SK-N-SH treated with all-trans-retinoic acid at 6 μM for 48 hours (cell line): Measurements from ENCODE around the gene HIF3A.

ENCODE experiments used
- ATAC-seq: fragments of 200-7000 bp; cut with Tn5 transposase; 3 replicates; pipeline ENCODE4 v1.9.1; 2020; ENCODE audit warnings: mild to moderate bottlenecking, moderate library complexity
- ARNTL ChIP-seq: fragments of 450-650 bp; formaldehyde crosslinking; IDR thresholded peaks from 2 replicates; pipeline ENCODE4 v1.5.0; 2020; ENCODE audit warnings: low read depth, mild to moderate bottlenecking, moderate library complexity, borderline replicate concordance
- CSDC2 ChIP-seq: fragments of 250-450 bp; sonication (Bioruptor Pico); IDR thresholded peaks from 2 replicates; pipeline ENCODE4 v1.5.0; 2020; ENCODE audit warnings: mild to moderate bottlenecking, moderate library complexity
- ISL1 ChIP-seq: fragments of 250-450 bp; sonication (Bioruptor Pico); IDR thresholded peaks from 2 replicates; pipeline ENCODE4 v2.1.2; 2022; ENCODE audit warnings: mild to moderate bottlenecking, moderate library complexity
- PPARA ChIP-seq: fragments of 250-450 bp; sonication (Bioruptor Pico); IDR thresholded peaks from 2 replicates; pipeline ENCODE4 v1.5.0; 2020; ENCODE audit warnings: mild to moderate bottlenecking, borderline replicate concordance
- RARB ChIP-seq: fragments of 250-450 bp; sonication (Bioruptor Pico); IDR thresholded peaks from 2 replicates; pipeline ENCODE4 v1.8.0; 2021; ENCODE audit warnings: mild to moderate bottlenecking, moderate library complexity
- SNAI2 ChIP-seq: fragments of 250-450 bp; sonication (Bioruptor Pico); IDR thresholded peaks from 2 replicates; pipeline ENCODE4 v1.5.0; 2020; ENCODE audit warnings: mild to moderate bottlenecking, moderate library complexity
- TCF4 ChIP-seq: fragments of 250-450 bp; sonication (Bioruptor Pico); IDR thresholded peaks from 2 replicates; pipeline ENCODE4 v1.8.0; 2021; ENCODE audit warnings: mild to moderate bottlenecking, moderate library complexity, borderline replicate concordance
- TOX ChIP-seq: fragments of 250-450 bp; sonication (Bioruptor Pico); IDR thresholded peaks from 2 replicates; pipeline ENCODE4 v1.8.0; 2021; ENCODE audit warnings: mild to moderate bottlenecking, moderate library complexity, borderline replicate concordance
- ZC3H10 ChIP-seq: fragments of 250-450 bp; sonication (Bioruptor Pico); IDR thresholded peaks from 2 replicates; pipeline ENCODE4 v1.5.1; 2021; ENCODE audit warnings: mild to moderate bottlenecking, moderate library complexity
- ZFP3 ChIP-seq: fragments of 250-450 bp; sonication (Bioruptor Pico); IDR thresholded peaks from 2 replicates; pipeline ENCODE4 v1.5.0; 2020; ENCODE audit warnings: mild to moderate bottlenecking, moderate library complexity
- ZFP30 ChIP-seq: fragments of 450-650 bp; formaldehyde crosslinking; IDR thresholded peaks from 2 replicates; pipeline ENCODE4 v1.5.0; 2022; ENCODE audit warnings: mild to moderate bottlenecking, moderate library complexity
- ZNF565 ChIP-seq: fragments of 450-650 bp; formaldehyde crosslinking; conservative IDR thresholded peaks from 2 replicates; pipeline ENCODE4 v1.5.0; 2020; ENCODE audit warnings: low read depth, mild to moderate bottlenecking, moderate library complexity
- ZNF70 ChIP-seq: fragments of 450-650 bp; formaldehyde crosslinking; IDR thresholded peaks from 2 replicates; pipeline ENCODE4 v1.5.0; 2020; ENCODE audit warnings: mild to moderate bottlenecking, moderate library complexity
- ZNF8 ChIP-seq: fragments of 450-650 bp; formaldehyde crosslinking; IDR thresholded peaks from 2 replicates; pipeline ENCODE4 v1.5.0; 2020; ENCODE audit warnings: mild to moderate bottlenecking, moderate library complexity
- TF ChIP-seq, protein P1 (sequence below): fragments of 250-450 bp; sonication (Bioruptor Pico); IDR thresholded peaks from 2 replicates; pipeline ENCODE4 v1.5.0; 2020; ENCODE audit warnings: mild to moderate bottlenecking, moderate library complexity
- TF ChIP-seq, protein P2 (sequence below): fragments of 250-450 bp; sonication (Bioruptor Pico); IDR thresholded peaks from 2 replicates; pipeline ENCODE4 v1.8.0; 2020; ENCODE audit warnings: mild to moderate bottlenecking, moderate library complexity, borderline replicate concordance

HIF3A gene

DNA sequence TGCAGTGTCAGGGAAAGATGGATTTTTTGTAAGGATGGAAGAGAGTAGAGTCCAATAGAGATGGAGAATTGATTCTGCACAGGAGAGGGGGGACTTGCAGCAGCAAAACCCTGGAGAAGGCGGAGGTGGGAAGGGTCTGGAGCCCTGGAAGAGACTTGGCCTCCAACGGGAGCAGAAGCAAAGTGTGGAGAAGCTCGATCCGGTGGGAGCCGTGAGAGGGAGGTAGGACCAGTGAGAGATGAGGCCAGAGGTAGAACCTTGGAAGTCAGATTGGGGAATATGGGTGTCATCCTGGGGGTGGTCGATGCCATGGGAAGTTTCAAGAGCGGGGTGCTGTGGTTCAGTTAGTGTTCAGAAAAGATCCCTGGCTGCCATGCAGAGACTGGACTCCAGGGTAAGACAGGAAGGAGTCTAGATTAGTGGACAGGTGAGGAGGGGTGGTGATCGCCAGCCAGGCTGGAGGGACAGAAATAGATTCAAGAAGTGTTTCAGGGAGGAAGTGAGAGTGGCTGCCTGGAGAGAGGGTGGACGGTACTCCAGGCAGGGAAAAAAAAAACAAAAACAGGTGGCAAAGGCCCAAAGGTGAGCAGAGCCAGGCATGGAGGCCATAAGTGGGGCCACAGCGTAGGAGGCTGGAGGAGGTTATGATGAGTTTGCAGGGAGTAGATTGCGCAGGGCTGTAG, 52.6 kb downstream of the HIF3A start:
- no peak for ATAC-seq

DNA sequence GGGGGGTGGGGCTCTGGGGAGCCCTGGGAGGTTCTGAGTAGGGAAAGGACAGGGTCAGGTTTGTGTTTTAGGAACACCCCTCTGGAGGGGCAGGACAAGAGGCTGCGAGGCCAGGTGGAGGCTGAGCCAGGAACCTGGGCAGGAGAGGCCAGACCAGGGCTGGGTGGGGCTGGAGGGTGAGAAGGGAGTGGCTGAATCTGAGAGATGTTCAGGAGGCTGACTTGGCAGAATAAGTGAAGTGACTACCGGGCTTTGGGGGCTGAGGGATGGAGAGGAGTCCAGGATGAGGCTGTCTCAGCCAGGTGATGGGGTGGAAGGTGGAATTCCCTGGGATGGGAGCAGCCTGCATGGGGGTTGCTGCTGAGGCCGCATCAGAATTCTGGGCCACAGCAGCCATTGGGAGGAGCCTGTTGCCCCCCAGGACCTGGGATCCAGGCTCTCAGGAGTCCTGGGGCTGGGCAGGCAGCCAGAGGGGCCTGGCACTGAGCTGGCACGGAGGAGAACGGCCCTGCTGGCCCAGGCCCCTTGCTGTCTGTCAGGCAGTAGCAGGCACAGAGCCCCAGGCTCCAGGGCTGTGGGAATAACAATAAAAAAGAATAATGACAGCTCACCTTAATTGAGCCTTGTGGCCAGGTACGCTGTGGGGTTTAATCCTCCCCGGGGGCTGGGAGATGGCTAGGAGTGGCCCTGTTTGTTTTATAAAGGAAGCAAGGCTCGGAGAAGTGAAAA, 53.4 kb downstream of the HIF3A start:
- TF ChIP-seq CSDC2: no peak
- TF ChIP-seq ZFP3 (CRISPR knock-in tag): peak; percentile 64; the same call in 1 of the 2 replicates
- TF ChIP-seq, all 23 proteins: peak for 1
- no peak for ATAC-seq

More for the DNA sequence above, 52.6 kb downstream of the HIF3A start:
- TF ChIP-seq ZNF70 (CRISPR knock-in tag) (no peak), TCF4 (CRISPR knock-in tag) (no peak), SNAI2 (CRISPR knock-in tag) (no peak), TOX (no peak), ZFP3 (CRISPR knock-in tag) (no peak), ISL1 (no peak), ARNTL (CRISPR knock-in tag) (no peak), ZC3H10 (CRISPR knock-in tag) (no peak)
- TF ChIP-seq, protein P1, sequence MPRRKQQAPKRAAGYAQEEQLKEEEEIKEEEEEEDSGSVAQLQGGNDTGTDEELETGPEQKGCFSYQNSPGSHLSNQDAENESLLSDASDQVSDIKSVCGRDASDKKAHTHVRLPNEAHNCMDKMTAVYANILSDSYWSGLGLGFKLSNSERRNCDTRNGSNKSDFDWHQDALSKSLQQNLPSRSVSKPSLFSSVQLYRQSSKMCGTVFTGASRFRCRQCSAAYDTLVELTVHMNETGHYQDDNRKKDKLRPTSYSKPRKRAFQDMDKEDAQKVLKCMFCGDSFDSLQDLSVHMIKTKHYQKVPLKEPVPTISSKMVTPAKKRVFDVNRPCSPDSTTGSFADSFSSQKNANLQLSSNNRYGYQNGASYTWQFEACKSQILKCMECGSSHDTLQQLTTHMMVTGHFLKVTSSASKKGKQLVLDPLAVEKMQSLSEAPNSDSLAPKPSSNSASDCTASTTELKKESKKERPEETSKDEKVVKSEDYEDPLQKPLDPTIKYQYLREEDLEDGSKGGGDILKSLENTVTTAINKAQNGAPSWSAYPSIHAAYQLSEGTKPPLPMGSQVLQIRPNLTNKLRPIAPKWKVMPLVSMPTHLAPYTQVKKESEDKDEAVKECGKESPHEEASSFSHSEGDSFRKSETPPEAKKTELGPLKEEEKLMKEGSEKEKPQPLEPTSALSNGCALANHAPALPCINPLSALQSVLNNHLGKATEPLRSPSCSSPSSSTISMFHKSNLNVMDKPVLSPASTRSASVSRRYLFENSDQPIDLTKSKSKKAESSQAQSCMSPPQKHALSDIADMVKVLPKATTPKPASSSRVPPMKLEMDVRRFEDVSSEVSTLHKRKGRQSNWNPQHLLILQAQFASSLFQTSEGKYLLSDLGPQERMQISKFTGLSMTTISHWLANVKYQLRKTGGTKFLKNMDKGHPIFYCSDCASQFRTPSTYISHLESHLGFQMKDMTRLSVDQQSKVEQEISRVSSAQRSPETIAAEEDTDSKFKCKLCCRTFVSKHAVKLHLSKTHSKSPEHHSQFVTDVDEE: no peak

DNA sequence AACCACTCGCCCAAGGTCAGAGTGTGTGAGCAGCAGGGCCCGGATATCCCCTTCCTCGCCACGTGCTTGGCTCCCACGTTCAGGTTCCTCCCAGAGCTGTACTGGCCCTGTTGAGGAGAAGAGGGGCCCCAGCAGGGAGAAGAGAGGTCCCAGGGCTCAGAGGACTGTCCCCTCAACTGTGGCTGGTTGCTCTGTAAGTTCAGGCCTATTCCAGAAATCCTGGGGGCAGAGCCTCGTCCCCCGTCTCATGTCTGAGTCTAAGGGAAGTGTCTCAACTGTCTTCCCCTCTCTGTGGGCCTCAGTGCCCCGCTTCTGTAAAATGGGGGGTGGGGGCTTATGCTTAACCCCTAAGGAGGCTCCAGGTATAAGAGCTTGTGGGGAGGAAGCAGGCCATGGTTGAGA, 53.9 kb downstream of the HIF3A start:
- ATAC-seq: no peak
- TF ChIP-seq, protein P2, sequence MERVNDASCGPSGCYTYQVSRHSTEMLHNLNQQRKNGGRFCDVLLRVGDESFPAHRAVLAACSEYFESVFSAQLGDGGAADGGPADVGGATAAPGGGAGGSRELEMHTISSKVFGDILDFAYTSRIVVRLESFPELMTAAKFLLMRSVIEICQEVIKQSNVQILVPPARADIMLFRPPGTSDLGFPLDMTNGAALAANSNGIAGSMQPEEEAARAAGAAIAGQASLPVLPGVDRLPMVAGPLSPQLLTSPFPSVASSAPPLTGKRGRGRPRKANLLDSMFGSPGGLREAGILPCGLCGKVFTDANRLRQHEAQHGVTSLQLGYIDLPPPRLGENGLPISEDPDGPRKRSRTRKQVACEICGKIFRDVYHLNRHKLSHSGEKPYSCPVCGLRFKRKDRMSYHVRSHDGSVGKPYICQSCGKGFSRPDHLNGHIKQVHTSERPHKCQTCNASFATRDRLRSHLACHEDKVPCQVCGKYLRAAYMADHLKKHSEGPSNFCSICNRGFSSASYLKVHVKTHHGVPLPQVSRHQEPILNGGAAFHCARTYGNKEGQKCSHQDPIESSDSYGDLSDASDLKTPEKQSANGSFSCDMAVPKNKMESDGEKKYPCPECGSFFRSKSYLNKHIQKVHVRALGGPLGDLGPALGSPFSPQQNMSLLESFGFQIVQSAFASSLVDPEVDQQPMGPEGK (CRISPR knock-in tag): no peak
- TF ChIP-seq RARB (CRISPR knock-in tag) (no peak), TOX (no peak), PPARA (no peak), ZC3H10 (CRISPR knock-in tag) (no peak), ZNF8 (CRISPR knock-in tag) (no peak), TCF4 (CRISPR knock-in tag) (no peak), ZNF565 (CRISPR knock-in tag) (no peak), CSDC2 (no peak)
- TF ChIP-seq, protein P1: no peak

DNA sequence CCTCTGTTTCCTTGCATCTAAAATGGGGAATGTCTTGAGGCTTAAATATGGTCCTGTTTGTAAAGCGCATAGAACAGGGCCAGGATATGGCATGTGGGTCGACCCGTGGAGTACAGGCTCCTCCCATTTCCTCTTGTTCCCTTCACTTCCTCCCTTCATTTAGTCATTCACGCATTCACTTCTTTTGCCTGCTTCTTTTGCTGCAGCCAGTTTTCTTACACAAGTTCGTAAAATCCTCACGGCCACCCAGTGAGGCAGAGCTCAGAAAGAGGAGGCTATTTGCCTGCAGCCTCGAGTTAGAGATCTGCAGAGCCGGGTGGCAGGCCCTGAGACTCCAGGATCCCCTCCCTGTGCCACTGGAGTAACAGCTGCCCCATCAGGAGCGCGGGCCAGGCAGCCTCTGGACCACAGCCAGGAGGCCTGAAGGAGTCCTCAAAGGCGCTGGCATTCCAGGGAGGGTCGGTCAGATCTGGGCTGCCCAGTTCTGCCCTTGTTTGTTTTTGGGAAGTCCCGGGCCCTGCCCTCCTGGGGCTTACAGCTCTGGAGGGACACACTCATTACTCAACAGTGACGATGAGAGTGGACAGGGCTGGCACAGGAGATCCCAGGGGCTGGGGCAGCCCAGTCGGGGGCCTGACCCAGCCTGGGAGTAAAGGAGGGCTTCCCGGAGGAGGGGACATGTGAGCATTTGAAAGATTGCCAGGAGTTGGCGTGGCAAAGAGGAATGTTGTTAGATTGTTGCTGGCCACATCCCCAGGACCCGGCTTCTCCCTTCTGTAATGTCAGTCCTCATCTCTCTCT, 54.6 kb downstream of the HIF3A start:
- no peak for ATAC-seq
- TF ChIP-seq ZC3H10 (CRISPR knock-in tag) (no peak), TCF4 (CRISPR knock-in tag) (no peak), ZFP30 (CRISPR knock-in tag) (no peak), SNAI2 (CRISPR knock-in tag) (no peak), ARNTL (CRISPR knock-in tag) (no peak), ZNF8 (CRISPR knock-in tag) (no peak), ISL1 (no peak)
